ENCODE data around the gene WDR45B.

- no peak for TF ChIP-seq CTCF (conservative IDR thresholded peaks at IDR 0.05; ENCODE audit: low read length)
- no peak for TF ChIP-seq EZH2phosphoT487 (IDR thresholded peaks at IDR 0.05; ENCODE audit: borderline replicate concordance, low read depth, low read length)
Observed at GRCh38 chr17:82611140-82612058, 36.8 kb downstream of the WDR45B start.
